Measurements from ENCODE around the gene GRIN3B.

GRIN3B gene

DNA sequence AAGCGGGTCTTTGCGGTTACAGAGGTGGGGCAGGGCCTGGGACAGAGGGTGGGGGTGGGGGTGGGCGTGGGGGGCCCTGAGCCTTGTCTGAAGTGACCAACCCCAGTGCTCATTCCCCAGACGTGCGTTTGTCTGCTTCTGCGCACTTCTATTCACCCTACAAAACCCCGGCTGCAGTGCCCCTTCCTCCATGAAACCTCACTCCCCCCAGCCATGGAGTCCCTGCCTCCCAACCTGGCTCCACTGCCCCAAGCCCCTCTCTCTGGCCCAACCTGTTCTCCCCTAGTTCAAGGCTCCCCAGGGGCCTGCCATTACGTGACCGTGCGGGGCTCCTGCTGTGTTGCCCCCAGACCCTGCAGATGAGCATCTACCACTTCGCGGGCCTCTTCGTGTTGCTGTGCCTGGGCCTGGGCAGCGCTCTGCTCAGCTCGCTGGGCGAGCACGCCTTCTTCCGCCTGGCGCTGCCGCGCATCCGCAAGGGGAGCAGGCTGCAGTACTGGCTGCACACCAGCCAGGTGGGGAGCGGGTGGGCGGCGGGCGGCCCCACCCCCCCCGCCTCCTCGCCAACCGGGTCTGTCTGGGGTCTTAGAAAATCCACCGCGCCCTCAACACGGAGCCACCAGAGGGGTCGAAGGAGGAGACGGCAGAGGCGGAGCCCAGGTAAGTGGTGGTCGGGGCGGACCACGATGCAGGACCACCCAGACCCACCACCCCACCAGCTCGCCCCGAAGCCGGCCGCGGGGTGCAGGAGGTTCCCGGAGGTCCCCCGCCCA, 8.2 kb downstream of the GRIN3B start:
- DNase-seq, result no peak

DNA sequence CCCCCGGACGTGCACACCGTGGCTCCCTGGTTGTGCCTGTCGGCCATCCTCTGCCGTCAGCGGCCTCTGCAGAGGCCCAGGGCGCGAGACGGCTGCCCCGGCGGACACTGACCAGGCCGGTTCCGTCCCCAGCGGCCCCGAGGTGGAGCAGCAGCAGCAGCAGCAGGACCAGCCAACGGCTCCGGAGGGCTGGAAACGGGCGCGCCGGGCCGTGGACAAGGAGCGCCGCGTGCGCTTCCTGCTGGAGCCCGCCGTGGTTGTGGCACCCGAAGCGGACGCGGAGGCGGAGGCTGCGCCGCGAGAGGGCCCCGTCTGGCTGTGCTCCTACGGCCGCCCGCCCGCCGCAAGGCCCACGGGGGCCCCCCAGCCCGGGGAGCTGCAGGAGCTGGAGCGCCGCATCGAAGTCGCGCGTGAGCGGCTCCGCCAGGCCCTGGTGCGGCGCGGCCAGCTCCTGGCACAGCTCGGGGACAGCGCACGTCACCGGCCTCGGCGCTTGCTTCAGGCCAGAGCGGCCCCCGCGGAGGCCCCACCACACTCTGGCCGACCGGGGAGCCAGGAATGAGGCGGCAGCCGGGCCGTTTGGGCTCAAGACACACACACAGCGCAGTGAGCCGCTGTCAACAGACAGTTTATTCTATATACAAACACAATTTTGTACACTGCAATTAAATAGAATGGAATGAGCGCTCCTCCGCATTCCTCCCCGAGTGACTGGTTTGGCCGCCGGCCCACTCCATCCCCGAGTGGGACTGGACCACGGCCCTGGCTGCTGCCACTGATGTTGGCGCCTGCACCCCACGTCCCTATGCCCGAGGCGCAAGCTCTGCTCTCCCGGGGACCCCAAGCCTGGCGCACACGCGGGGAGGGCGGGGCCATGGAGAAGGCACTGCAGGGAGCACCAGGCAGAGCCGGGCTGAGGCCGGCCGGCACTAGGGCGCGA, 9.1 kb downstream of the GRIN3B start:
- no peak for DNase-seq

DNA sequence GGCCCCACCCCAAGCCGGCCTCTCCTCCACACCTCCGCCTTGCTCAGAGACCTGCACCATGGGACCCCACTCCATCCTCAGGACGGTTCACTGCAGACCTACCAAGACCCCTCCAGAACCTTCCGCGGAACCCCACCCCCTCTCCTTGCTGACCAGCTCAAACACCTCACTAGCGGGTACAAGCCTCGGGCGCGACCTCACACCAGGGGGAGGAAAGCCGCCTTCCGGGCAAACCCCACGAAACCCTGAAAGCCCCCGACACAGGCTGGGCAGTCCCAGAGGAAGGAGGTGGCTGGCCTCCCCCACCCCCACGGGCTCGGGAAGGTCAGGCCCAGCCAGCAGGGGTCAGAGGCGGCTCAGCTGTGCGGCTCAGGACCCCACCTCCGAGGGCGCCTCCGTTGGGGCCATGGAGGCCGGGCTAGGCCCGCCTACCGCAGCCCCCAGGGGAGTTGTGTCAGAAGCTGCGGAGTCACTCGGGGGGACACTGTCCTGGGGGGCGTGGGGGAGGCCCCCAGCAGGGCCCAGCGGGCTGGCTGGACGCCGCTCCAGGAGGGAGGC, 9.8 kb downstream of the GRIN3B start:
- no peak for DNase-seq

DNA sequence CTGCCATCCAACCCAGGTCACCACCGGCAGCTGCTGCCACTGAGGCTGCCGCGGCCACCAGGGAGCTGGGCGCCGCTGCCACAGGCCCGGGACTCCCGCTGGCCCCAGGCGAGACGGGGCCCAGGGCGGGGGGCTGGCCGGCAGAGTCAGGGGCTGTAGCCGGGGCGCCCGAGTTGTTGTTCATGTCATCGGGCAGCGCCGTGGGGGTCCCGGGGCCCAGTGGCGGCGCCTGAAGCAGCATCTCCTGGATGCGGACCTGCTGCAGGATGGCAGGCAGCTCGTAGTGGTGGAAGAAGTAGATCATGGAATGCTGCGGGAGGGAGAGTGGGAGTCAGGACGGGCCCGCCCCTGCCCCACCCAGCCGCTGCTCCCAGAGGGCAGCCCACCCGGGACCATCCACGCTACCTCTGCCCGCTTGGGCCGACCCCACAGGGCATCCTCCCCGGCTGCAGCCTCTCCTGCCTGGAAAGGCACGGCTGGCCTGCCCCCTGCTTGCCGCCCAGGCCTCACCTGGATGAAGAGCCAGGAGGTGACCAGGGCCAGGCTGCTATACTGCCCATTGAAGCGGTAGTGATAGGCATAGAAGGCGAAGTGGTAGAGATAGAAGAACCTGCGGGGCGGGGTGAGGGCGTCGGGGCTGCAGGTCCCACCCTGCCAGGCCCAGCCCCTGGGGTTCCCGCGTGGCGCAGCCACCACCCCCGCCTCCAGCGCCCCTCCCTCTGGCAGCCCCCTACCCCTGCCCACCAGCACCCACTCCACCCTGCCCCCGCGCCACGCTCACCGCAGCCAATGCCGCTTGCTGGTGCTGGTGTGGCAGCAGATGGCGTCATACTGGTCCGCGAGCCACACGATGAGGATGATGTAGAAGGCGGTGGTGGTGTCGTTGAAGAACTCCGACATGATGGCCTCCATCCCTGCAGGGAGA, 10.6 kb downstream of the GRIN3B start:
- DNase-seq, result no peak

DNA sequence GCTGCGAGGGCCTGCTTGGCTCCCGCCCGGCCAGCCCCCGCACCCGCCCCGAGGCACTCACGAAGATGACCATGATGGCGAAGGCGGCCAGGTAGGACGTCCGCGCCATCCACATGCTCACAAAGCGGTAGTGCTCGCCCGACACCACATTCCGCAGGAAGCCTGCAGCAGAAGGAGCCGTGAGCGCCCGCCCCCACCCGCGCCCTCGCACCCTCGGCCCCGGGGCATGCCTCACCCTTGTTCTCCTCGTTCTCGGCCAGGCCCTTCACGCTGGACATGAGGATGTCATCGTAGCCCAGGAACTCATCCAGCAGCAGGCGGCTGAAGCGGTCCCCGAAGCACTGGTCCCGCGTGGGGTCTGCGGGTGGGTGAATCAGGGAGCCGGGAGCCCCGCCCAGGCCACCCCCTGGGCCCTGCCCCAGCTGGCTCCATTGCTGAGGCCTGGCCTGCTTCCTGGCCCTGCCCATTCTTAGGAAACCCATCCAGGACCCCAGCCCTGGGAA, 11.7 kb downstream of the GRIN3B start:
- DNase-seq, result no peak

DNA sequence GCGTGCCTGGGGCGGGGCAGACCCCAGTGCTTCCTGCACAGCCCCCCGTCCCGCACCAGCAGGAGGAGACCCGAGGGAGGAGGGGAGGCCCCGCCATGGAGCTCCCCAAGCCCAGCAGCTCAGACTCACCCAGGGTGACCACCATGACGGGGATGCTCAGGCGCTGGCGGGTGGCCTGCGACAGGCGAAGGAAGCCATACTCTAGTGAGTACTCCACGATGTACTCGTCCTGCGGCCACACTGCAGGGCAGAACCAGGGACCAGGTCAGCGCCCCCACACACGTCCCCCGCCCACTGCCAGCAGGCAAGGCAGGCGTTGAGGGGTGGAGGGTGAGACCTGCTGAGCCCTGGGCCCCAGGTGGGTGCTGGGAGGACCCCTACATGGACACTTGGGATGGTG, 12.1 kb downstream of the GRIN3B start:
- no peak for DNase-seq

- no peak for DNase-seq
Measured at GRCh38 chr19:1013218-1013617, 13.0 kb downstream of the GRIN3B start.

GRCh38 chr19:1014161-1015060, 14.2 kb downstream of the GRIN3B start:
- DNase-seq, result no peak

- no peak for DNase-seq
Measured at GRCh38 chr19:1015061-1015781, 15.0 kb downstream of the GRIN3B start.

GRCh38 chr19:1015782-1016646, 15.8 kb downstream of the GRIN3B start:
- no peak for DNase-seq

GRCh38 chr19:1016647-1017114, 16.5 kb downstream of the GRIN3B start:
- no peak for DNase-seq

- no peak for DNase-seq
Measured at GRCh38 chr19:1017115-1017905, 17.1 kb downstream of the GRIN3B start.

GRCh38 chr19:1017906-1018305, 17.7 kb downstream of the GRIN3B start:
- no peak for DNase-seq

- no peak for DNase-seq
Measured at GRCh38 chr19:1018393-1018792, 18.2 kb downstream of the GRIN3B start.

DNA sequence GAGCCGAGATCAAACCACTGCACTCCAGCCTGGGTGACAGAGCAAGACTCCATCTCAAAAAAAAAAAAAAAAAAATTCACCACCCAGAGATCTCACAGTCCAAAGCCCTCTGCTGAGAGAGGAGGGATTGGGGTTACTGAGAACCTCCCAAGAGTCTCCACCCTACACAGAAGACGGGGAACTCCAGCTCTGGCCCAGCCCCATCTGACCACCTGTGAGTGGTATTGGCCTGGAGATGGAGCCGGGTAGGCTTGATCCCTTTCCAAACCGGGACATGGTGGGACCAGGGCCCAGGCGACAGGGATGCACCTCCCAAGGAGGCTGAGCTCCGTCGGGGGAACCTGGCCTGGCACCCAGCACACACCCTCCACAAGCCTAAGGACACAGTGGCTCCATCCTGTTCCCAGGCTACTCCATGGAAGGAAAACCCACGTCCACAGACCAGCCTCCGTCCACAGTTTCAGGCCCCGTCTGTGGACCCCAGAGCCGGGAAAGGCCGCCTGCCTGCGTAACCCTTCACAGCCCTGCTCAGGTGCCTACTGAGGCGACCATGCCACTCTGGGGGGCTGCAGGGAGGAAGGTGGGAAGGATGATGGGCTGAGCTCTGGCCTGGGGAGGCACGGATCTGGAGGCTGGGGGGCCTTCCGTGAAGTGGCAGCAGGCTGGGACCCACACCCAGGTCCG, 18.9 kb downstream of the GRIN3B start:
- no peak for DNase-seq

GRCh38 chr19:1019616-1019961, 19.4 kb downstream of the GRIN3B start:
- DNase-seq, result no peak

DNA sequence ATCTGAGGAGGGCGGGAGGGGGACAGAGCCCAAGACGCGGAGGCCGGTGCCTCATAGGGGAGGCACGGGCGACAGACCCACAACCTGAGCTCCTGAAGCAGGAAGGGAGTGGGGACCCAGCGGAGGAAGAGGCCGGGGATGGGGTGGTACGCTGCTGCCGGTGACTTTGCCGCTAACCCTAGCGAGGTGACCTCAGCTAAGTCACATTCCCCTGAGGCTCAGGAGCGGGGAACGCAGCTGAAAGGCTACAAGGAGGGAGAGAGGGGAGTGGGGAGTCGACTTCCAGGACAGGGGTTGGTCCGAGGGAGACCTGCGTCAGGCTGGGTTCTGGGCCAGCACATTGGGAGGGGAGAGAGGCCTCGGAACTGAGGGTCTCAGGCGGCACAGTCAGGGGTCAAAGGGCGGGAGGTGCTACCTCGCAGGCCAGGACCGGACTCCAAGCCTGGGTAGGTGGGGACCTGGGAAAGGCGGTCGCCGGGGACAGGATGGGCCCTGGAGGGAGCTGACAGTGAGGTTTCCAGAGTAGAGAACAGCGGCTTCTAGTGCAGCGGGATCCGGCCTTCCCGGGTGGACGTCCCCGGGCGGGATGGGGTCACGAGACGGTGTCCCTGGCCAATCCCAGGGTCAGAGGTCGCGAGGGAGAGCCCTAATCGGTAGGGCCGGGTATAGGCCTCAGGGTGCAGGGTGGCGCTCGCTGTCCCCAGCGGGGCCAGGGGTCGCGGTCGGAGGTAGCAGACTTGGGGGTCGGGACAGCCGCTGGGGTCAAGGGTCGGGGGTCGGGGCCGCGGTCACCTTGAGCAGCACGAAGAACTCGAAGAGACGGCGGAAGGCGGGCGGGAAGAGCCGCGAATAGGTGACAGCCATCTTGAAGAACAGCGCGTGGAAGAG, 20.0 kb downstream of the GRIN3B start:
- no peak for DNase-seq
